C4-2B (cell line): ENCODE measurements around the gene MSL2.

ENCODE experiments used
- CTCF ChIP-seq: fragments of 450-650 bp; conservative IDR thresholded peaks from 2 replicates; pipeline ENCODE4 v1.5.1; 2017; ENCODE audit warnings: mild to moderate bottlenecking
- ZFX ChIP-seq: fragments of 450-650 bp; IDR thresholded peaks from 2 replicates; pipeline ENCODE4 v1.6.1; 2017

- no peak for TF ChIP-seq CTCF
- TF ChIP-seq ZFX, result no peak
Observed at GRCh38 chr3:136211547-136211946, 15.4 kb upstream of the MSL2 start.
